ENCODE results near the gene IPO5. TPM values are rescaled to one million over a fixed set of nuclear protein-coding genes. Genes with fewer than 3 reads are reported as not detected.

Gene IPO5
- total RNA-seq, 1 donor from 2014 or later, result 113 TPM

GRCh38 chr13:98059276-98059675 lies 105.8 kb downstream of the IPO5 start:
- Histone ChIP-seq H3K27ac (replicated peaks) (no peak overlapping the region), H3K27me3 (ENCODE audit: low read depth) (peaks cover 10% of the 10 kb centered on the region), H3K4me1 (no peaks in the 10 kb centered on the region), H3K4me3 (no peak overlapping the region), H3K36me3 (no peaks in the 10 kb centered on the region), H3K9me3 (replicated peaks) (no peaks in the 10 kb centered on the region)
- TF ChIP-seq CTCF (IDR thresholded peaks at IDR 0.05; ENCODE audit: borderline replicate concordance), result no peak
- no peak for DNase-seq
- intact Hi-C loops (cut with micrococcal nuclease), result no loop called here

DNA sequence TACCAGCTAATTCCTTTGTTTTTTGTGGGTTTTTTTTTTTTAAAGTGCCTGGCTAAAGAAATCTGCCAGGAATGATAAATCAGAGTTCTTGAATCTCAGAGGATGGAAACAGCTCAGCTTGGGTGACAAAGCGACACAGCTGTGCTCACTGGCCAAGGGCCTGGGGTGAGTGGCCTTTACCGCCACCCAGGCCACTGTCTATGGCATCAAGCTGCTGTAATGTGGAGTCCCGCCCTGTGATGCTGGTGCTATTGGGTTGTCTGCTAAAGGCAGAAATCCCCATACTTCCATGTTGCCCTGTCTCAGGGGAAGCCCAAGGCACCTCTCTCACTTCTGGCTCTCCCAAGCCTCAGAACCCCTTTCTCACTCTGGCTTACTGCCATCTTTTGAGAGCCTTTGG lies 106.8 kb downstream of the IPO5 start:
- intact Hi-C loops (cut with micrococcal nuclease), result no loop called here
- Histone ChIP-seq H3K4me3 (no peak overlapping the region), H3K9me3 (replicated peaks) (no peaks in the 10 kb centered on the region), H3K27me3 (ENCODE audit: low read depth) (peaks cover 6% of the 10 kb centered on the region), H3K27ac (replicated peaks) (no peak overlapping the region), H3K4me1 (no peaks in the 10 kb centered on the region), H3K36me3 (no peaks in the 10 kb centered on the region)
- no peak for DNase-seq
- no peak for TF ChIP-seq CTCF (IDR thresholded peaks at IDR 0.05; ENCODE audit: borderline replicate concordance)

DNA sequence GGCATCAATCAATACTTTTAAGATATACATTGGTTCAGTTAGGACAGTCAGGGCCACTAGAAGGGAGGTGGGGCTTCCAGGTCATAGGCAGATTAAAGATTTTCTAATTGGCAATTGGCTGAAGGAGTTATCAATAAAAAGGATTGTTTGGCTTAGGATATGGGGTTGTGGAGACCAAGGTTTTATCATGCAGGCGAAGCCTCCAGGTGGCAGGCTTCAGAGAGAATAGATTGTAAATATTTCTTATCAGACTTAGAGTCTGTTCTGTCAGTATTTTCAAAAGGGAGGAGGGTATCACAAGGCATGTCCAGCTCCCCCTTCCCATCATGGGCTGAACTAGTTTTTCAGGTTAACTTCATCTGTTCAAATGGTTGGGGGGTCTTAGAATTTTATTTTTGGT lies 112.0 kb downstream of the IPO5 start:
- H3K9me3 ChIP-seq (replicated peaks), result no peaks in the 10 kb centered on the region
- intact Hi-C loops (cut with micrococcal nuclease), result no loop called here

DNA sequence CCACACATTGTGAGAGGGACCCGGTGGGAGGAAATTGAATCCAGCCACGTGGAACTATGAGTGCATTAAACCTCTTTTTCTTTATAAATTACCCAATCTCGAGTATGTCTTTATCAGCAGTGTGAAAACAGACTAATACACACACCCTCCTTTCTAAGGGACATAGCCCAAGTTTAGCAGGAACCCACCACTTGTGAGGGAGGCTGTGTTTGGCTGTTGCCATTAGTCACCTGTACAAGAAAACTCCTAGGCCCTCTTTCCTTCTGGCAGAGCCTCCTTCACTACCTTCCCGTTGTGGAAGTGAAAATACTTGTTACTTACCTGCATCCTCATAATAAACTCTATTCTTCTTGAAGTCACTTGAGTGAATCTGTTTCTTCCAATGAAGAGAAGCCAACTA lies 113.2 kb downstream of the IPO5 start:
- no peak for DNase-seq
- H3K27me3 ChIP-seq (ENCODE audit: low read depth), result peaks cover 11% of the 10 kb centered on the region
- H3K9me3 ChIP-seq (replicated peaks), result no peaks in the 10 kb centered on the region
- H3K4me3 ChIP-seq, result no peak overlapping the region
- intact Hi-C loops (cut with micrococcal nuclease), result no loop called here
- no peak overlapping the region for H3K27ac ChIP-seq (replicated peaks)
- TF ChIP-seq CTCF (IDR thresholded peaks at IDR 0.05; ENCODE audit: borderline replicate concordance), result no peak
- no peaks in the 10 kb centered on the region for H3K36me3 ChIP-seq
- H3K4me1 ChIP-seq, result no peaks in the 10 kb centered on the region

More for the DNA sequence above, 112.0 kb downstream of the IPO5 start:
- Histone ChIP-seq H3K4me1 (no peaks in the 10 kb centered on the region), H3K36me3 (no peaks in the 10 kb centered on the region), H3K27ac (replicated peaks) (no peak overlapping the region), H3K27me3 (ENCODE audit: low read depth) (peaks cover 11% of the 10 kb centered on the region), H3K4me3 (no peak overlapping the region)
- no peak for TF ChIP-seq CTCF (IDR thresholded peaks at IDR 0.05; ENCODE audit: borderline replicate concordance)
- no peak for DNase-seq

DNA sequence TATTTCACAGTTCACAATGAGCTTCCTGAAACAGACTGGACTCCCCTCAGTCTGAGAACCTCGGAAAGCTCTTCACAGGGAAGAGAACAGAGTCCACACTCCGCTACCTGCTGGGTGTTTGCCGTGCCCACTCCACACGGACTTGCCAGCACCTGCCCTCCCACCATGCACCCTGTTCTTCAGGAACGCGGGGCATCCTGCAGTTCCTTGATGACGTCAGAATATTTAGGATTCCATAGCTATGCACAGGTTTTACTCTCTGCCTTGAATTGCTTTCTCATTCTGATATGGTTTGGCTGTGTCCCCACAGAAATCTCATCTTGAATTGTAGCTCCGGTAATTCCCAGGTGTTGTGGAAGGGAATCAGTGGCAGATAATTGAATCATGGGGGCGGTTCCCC lies 115.0 kb downstream of the IPO5 start:
- intact Hi-C loops (cut with micrococcal nuclease), result no loop called here
- no peaks in the 10 kb centered on the region for H3K36me3 ChIP-seq
- no peak for TF ChIP-seq CTCF (IDR thresholded peaks at IDR 0.05; ENCODE audit: borderline replicate concordance)
- DNase-seq, result no peak
- no peak overlapping the region for H3K27ac ChIP-seq (replicated peaks)
- H3K4me3 ChIP-seq, result no peak overlapping the region
- peaks cover 11% of the 10 kb centered on the region for H3K27me3 ChIP-seq (ENCODE audit: low read depth)
- H3K9me3 ChIP-seq (replicated peaks), result no peaks in the 10 kb centered on the region
- no peaks in the 10 kb centered on the region for H3K4me1 ChIP-seq

- no peak for TF ChIP-seq CTCF (IDR thresholded peaks at IDR 0.05; ENCODE audit: borderline replicate concordance)
- intact Hi-C loops (cut with micrococcal nuclease), result no loop called here
- no peaks in the 10 kb centered on the region for H3K4me1 ChIP-seq
- H3K27me3 ChIP-seq (ENCODE audit: low read depth), result peaks cover 11% of the 10 kb centered on the region
- DNase-seq, result no peak
- no peak overlapping the region for H3K27ac ChIP-seq (replicated peaks)
- H3K36me3 ChIP-seq, result no peaks in the 10 kb centered on the region
- no peak overlapping the region for H3K4me3 ChIP-seq
- no peaks in the 10 kb centered on the region for H3K9me3 ChIP-seq (replicated peaks)
Measured at GRCh38 chr13:98069985-98070384, 116.5 kb downstream of the IPO5 start.

Measured in left ventricle myocardium inferior (tissue), 1 donor.